Right lobe of liver (tissue), 6 donors: ENCODE measurements around the gene TEX261. TPM values are rescaled to one million over a fixed set of nuclear protein-coding genes. Genes with fewer than 3 reads are reported as not detected.

Source experiments
- ATAC-seq, 4 donors: fragments of 200-7000 bp; cut with Tn5 transposase; one replicate each; pipeline ENCODE4 v1.9.1; 2020; ENCODE audit warnings: mild to moderate bottlenecking in 4 of 4, moderate library complexity in 4 of 4
- DNase-seq, 3 donors: peaks; one replicate each; pipeline ENCODE4 v3.0.0-alpha.2; 2020
- H3K27ac ChIP-seq, 3 donors: fragments of 200-600 bp; one replicate each; pipeline ENCODE4 v1.8.0; 2022
- H3K27me3 ChIP-seq, 2 donors: fragments of 200-600 bp; one replicate each; pipeline ENCODE4 v1.8.0; 2022
- H3K36me3 ChIP-seq, 4 donors: fragments of 200-600 bp; sonication (generic) in 1 of 4; one replicate each; pipeline versions ENCODE4 v1.5.1 to v1.8.0; 2017 to 2022; ENCODE audit warnings: control low read depth in 1 of 4
- H3K4me1 ChIP-seq, 4 donors: fragments of 200-600 bp; sonication (generic) in 1 of 4; one replicate each; pipeline versions ENCODE4 v1.5.1 to v1.8.0; 2017 to 2022; ENCODE audit warnings: control low read depth in 1 of 4
- H3K4me3 ChIP-seq, 3 donors: fragments of 200-600 bp; one replicate each; pipeline ENCODE4 v1.8.0; 2022
- H3K9me3 ChIP-seq, 4 donors: fragments of 200-600 bp; sonication (generic) in 1 of 4; one replicate each; pipeline versions ENCODE4 v1.5.1 to v1.8.0; 2017 to 2022; ENCODE audit warnings: control low read depth in 1 of 4
- POLR2A ChIP-seq: fragments of 450-650 bp; IDR thresholded peaks from one replicate; pipeline ENCODE4 v1.6.1; 2017; ENCODE audit warnings: antibody characterized with exemption, mild to moderate bottlenecking
- WGBS: methylation state at CpG from one replicate; pipeline ENCODE4 v1.1.6; 2018; ENCODE audit warnings: low coverage, low lambda C conversion rate; ENCODE audit not compliant: insufficient coverage; ENCODE audit errors: missing lambda C conversion rate; 5-methylcytosine and 5-hydroxymethylcytosine counted together
- intact Hi-C, 2 donors: fragments of 100-400 bp; cut with DNase I; formaldehyde crosslinking; loops; one replicate each; pipeline versions ENCODE4 v1.11.2 to v1.14.1; 2022
- total RNA-seq, 6 experiments: library from RNA; depleted of rRNA in 2 of 6; stranded (reverse); fragments of >200 nt in 2 of 6; fragmentation: NEBNext Ultra II Directional in 3 of 6; extraction: Animal tissue kit (Norgen Biotek cat#: 25700) in 3 of 6; gene quantifications; one replicate each; pipeline versions ENCODE4 v1.1.0 to v1.2.4, GENCODE V29; 2016 to 2023
- TF ChIP-seq, protein P1 (sequence below), 4 donors: fragments of 200-600 bp in 3 of 4; fragments of 450-650 bp in 1 of 4; IDR thresholded peaks; one replicate each; pipeline versions ENCODE4 v1.5.1 to v1.8.0; 2016 to 2022; ENCODE audit warnings: antibody characterized with exemption in 4 of 4, mild to moderate bottlenecking in 2 of 4
- donor health status: DM: no; HTN: yes; CAD: no.
- donor health status: DM: no; HTN: no; CAD: no.
- donor health status: DM: no; HTN: no; CAD: no.
- donor health status: DM: no; HTN: yes; CAD: no.
- donor health status: DM: no; HTN: yes; CAD: no.

Gene TEX261
- total RNA-seq, 6 experiments from 2014 or later: 26.5 to 33.2 (median 27.1) TPM

DNA sequence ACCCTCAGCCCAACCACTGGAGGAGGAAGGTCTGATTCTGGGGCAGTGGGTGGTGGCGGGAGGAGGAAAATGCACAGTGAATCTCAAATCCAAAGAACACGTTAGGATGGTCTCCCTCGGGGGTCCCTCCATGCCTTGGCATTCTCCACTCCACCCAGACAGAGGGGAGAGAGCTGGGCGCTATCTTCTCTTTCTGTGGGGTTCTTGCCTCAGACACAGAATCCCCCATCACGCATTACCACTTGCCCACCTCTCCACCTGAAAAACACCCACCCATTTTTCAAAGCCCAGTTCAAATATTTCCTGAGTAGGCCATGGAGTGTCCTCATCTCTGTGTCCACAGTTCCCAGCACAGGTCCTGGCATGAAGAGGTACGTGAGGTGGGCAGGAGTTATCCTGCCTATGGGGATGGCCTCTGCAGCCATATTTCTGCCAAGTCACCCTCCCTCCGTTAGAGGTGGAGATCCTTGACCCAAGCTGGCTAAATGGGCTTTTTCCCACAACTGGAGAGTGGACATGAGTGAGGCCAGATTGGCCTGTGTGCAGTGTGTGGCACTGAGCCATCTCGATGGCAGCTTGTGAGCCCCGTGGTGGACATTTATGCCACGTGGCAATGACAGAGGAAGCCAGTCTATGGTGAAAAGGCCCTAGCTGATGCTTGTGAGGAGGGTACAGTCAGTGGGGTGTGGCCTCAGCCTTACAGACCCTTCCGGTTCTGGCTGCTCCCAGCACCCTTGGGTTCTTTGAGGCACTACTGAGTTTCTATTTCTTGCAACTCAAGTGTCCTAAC is 9.5 kb upstream of the TEX261 start:
- DNase-seq (no peak), ATAC-seq (no peak)
- H3K4me3 ChIP-seq: no peak overlapping the region
- WGBS: 70% methylated on average over 10 of the region's 11 CpGs
- no peaks in the 10 kb centered on the region for H3K9me3 ChIP-seq
- no peaks in the 10 kb centered on the region for H3K4me1 ChIP-seq
- no peaks in the 10 kb centered on the region for H3K27me3 ChIP-seq
- H3K27ac ChIP-seq: no peak overlapping the region
- intact Hi-C loops: no loop called here
- H3K36me3 ChIP-seq: no peaks in the 10 kb centered on the region
- TF ChIP-seq, protein P1, sequence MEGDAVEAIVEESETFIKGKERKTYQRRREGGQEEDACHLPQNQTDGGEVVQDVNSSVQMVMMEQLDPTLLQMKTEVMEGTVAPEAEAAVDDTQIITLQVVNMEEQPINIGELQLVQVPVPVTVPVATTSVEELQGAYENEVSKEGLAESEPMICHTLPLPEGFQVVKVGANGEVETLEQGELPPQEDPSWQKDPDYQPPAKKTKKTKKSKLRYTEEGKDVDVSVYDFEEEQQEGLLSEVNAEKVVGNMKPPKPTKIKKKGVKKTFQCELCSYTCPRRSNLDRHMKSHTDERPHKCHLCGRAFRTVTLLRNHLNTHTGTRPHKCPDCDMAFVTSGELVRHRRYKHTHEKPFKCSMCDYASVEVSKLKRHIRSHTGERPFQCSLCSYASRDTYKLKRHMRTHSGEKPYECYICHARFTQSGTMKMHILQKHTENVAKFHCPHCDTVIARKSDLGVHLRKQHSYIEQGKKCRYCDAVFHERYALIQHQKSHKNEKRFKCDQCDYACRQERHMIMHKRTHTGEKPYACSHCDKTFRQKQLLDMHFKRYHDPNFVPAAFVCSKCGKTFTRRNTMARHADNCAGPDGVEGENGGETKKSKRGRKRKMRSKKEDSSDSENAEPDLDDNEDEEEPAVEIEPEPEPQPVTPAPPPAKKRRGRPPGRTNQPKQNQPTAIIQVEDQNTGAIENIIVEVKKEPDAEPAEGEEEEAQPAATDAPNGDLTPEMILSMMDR (IDR thresholded peaks at IDR 0.05): no peak
- no peak for TF ChIP-seq POLR2A

DNA sequence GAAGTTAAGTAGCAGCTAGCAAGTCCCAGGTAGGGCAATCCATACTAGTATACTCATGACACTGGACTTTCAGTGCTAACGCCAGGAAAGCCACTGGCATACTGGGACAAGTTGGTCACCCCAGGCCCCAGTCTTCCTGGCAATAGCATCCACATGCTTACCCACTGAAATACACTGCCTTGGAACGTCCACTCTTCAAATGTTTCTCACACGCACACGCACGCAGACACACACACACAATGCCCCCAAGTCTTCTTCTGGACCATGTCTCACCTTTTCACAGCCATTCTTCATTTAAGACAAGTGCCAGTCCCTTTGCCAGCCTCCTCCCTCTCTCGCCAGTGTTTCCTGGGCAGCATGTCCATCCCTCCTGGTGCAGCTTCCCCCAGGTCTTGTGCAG is 8.7 kb upstream of the TEX261 start:
- no peak for ATAC-seq
- TF ChIP-seq POLR2A: no peak
- TF ChIP-seq, protein P1 (IDR thresholded peaks at IDR 0.05): no peak
- intact Hi-C loops: no loop called here
- no peak for DNase-seq
- Histone ChIP-seq H3K27ac (no peak overlapping the region), H3K36me3 (no peaks in the 10 kb centered on the region), H3K27me3 (no peaks in the 10 kb centered on the region), H3K4me3 (no peak overlapping the region), H3K9me3 (no peaks in the 10 kb centered on the region), H3K4me1 (no peaks in the 10 kb centered on the region)
- 82% methylated on average over 6 of the region's 6 CpGs for WGBS

DNA sequence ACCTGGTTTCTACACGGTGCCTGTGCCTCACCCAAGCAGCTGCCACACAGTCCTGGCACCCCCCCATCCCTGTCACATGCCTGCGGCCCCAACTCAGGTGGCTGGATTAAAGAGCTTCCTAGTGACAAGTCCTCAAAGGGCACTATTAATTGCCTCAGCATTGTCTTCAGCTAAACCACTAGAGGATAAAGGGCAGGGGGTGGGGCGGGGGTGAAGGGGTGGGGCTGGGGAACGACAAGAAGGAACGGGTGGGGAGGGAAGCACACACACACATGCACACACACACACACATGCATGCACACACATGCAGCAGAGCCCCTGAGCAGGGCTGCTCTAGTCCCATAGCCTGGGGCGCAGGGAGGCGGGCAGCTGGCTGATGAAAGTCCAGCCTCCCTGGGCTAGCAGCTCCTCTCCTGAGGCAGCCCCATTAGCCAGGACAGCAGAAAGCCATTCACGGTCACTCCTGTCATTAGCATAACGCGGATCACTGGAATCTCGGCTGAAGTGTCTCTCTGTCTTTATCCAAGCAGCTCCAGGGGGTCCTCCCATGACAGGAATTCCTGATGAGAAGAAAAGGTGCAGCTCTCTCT is 7.4 kb upstream of the TEX261 start:
- no peak for DNase-seq
- TF ChIP-seq, protein P1 (IDR thresholded peaks at IDR 0.05): no peak
- no peak for TF ChIP-seq POLR2A

DNA sequence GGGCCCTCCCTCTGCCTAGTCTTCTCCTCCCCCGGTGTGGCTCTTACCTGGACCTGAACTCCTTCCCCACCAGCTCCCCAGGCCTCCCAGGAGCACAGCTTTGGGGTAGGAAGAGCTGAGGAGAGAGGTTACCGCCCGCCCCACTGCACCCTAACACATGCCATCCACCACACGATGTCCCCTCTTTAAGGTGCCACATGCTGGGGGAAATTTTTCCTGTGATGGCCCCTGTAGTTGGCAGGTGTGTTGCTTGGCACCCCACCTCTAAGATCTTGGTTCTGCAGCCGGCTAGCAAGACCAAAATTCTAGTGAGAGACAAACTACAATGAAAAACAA is 6.9 kb upstream of the TEX261 start:
- 70% methylated on average over 2 of the region's 5 CpGs for WGBS
- DNase-seq (no peak), ATAC-seq (no peak)
- intact Hi-C loops: no loop called here
- Histone ChIP-seq H3K27ac (no peak overlapping the region), H3K27me3 (no peaks in the 10 kb centered on the region), H3K4me3 (no peak overlapping the region), H3K9me3 (no peaks in the 10 kb centered on the region), H3K4me1 (no peaks in the 10 kb centered on the region), H3K36me3 (no peaks in the 10 kb centered on the region)
- TF ChIP-seq, protein P1 (IDR thresholded peaks at IDR 0.05): no peak
- TF ChIP-seq POLR2A: no peak

More for the DNA sequence above, 7.4 kb upstream of the TEX261 start:
- Histone ChIP-seq H3K4me1 (no peaks in the 10 kb centered on the region), H3K27me3 (no peaks in the 10 kb centered on the region), H3K27ac (no peak overlapping the region), H3K4me3 (no peak overlapping the region), H3K9me3 (no peaks in the 10 kb centered on the region), H3K36me3 (no peaks in the 10 kb centered on the region)
- whole genome bisulfite sequencing: 25% methylated on average over 5 of the region's 11 CpGs
- intact Hi-C loops: no loop called here
- ATAC-seq: no peak
